ENCODE measurements around the gene CSNK1D. TPM values are rescaled to one million over a fixed set of nuclear protein-coding genes. Genes with fewer than 3 reads are reported as not detected.

The CSNK1D gene
- total and polyA plus RNA-seq, 2 donors (not counting 1 experiment from before 2014, with no cell fraction given): 196 to 241 TPM

- intact Hi-C loops (cut with micrococcal nuclease): no loop called here
- ChIA-PET CTCF (no interaction called here), POLR2A (interaction anchor here (0.7 kb wide), 1 partner anchor 1776 kb away, joined by 4 read pairs; no protein-coding TSS in a partner anchor)
- Mint-ChIP-seq H3K9me3 (ENCODE audit: insufficient read depth) (no peaks in the 10 kb centered on the region), H3K4me1 (peaks cover 15% of the 10 kb centered on the region), H3K27ac (no peak overlapping the region), H3K27me3 (no peaks in the 10 kb centered on the region), H3K4me3 (no peak overlapping the region)
- Histone ChIP-seq H4K20me1 (ENCODE audit: control insufficient read depth, insufficient read depth, low read length, poor library complexity, severe bottlenecking) (no peaks in the 10 kb centered on the region), H3K9ac (ENCODE audit: low read length) (no peak overlapping the region), H3K4me1 (ENCODE audit: control insufficient read depth in 2 of 2, insufficient read depth in 2 of 2, low read length in 2 of 2) (peaks cover 6 to 7% of the 10 kb centered on the region in 2 donors), H3K9me3 (ENCODE audit: control extremely low read depth in 1 of 3, control insufficient read depth in 2 of 3, insufficient read depth in 1 of 3, low read length in 2 of 3) (no peaks in the 10 kb centered on the region), H3K79me2 (ENCODE audit: control insufficient read depth, insufficient read depth, low read length) (peaks cover 3% of the 10 kb centered on the region), H2AFZ (ENCODE audit: insufficient read depth, low read depth, low read length, poor library complexity, severe bottlenecking) (no peak overlapping the region), H3K27me3 (replicated peaks in 1 of 4; ENCODE audit: control extremely low read depth in 1 of 4, control insufficient read depth in 3 of 4, insufficient read depth in 4 of 4, low read length in 3 of 4) (no peaks in the 10 kb centered on the region), H3K4me2 (replicated peaks; ENCODE audit: low read depth, low read length, poor library complexity, severe bottlenecking) (no peak overlapping the region), H3K36me3 (replicated peaks in 1 of 2; ENCODE audit: control extremely low read depth in 1 of 2, control insufficient read depth in 1 of 2, extremely low read depth in 1 of 2, insufficient read depth in 2 of 2, low read length in 1 of 2) (no peaks in the 10 kb centered on the region), H3K27ac (ENCODE audit: low read length in 2 of 2) (no peak overlapping the region), H3K4me3 (ENCODE audit: control extremely low read depth in 1 of 5, extremely low read depth in 1 of 5, insufficient read depth in 1 of 5, low read depth in 2 of 5, low read length in 4 of 5) (no peak overlapping the region)
- TF ChIP-seq CTCF (IDR thresholded peaks at IDR 0.05) (no peak), EZH2 (IDR thresholded peaks at IDR 0.05; ENCODE audit: borderline replicate concordance, insufficient read depth, low read depth, low read length, poor library complexity, severe bottlenecking) (no peak)
- ATAC-seq (ENCODE audit: low read depth) (no peak), DNase-seq (no peak)
- 96% methylated on average over 16 of the region's 16 CpGs for WGBS (ENCODE audit: insufficient coverage)
These were observed 78.7 kb downstream of the CSNK1D start for GRCh38 chr17:82194765-82195164.

- WGBS (ENCODE audit: insufficient coverage): 94% methylated on average over 15 of the region's 16 CpGs
- no peak overlapping the region for H3K4me3 Mint-ChIP-seq
These were observed 79.8 kb downstream of the CSNK1D start for GRCh38 chr17:82193520-82194220.

More at GRCh38 chr17:82193520-82194220, 79.8 kb downstream of the CSNK1D start:
- H3K27ac ChIP-seq (ENCODE audit: low read length in 2 of 2): no peak overlapping the region
- Mint-ChIP-seq H3K4me1 (peaks cover 13% of the 10 kb centered on the region), H3K27me3 (no peaks in the 10 kb centered on the region), H3K27ac (no peak overlapping the region), H3K9me3 (ENCODE audit: insufficient read depth) (no peaks in the 10 kb centered on the region)
- H3K79me2 ChIP-seq (ENCODE audit: control insufficient read depth, insufficient read depth, low read length): peaks cover 3% of the 10 kb centered on the region
- ChIA-PET CTCF (interaction anchor here (0.6 kb wide), 1 partner anchor 159 kb away, joined by 4 read pairs; no protein-coding TSS in a partner anchor), POLR2A (no interaction called here)
- intact Hi-C loops (cut with micrococcal nuclease): no loop called here
- peaks cover 6 to 7% of the 10 kb centered on the region in 2 donors for H3K4me1 ChIP-seq (ENCODE audit: control insufficient read depth in 2 of 2, insufficient read depth in 2 of 2, low read length in 2 of 2)
- H3K27me3 ChIP-seq (replicated peaks in 1 of 4; ENCODE audit: control extremely low read depth in 1 of 4, control insufficient read depth in 3 of 4, insufficient read depth in 4 of 4, low read length in 3 of 4): no peaks in the 10 kb centered on the region
- no peak for TF ChIP-seq CTCF (IDR thresholded peaks at IDR 0.05)
- no peak for TF ChIP-seq EZH2 (IDR thresholded peaks at IDR 0.05; ENCODE audit: borderline replicate concordance, insufficient read depth, low read depth, low read length, poor library complexity, severe bottlenecking)
- ATAC-seq (ENCODE audit: low read depth) (no peak), DNase-seq (no peak)
- no peaks in the 10 kb centered on the region for H3K36me3 ChIP-seq (replicated peaks in 1 of 2; ENCODE audit: control extremely low read depth in 1 of 2, control insufficient read depth in 1 of 2, extremely low read depth in 1 of 2, insufficient read depth in 2 of 2, low read length in 1 of 2)
- no peak overlapping the region for H3K9ac ChIP-seq (ENCODE audit: low read length)
- H4K20me1 ChIP-seq (ENCODE audit: control insufficient read depth, insufficient read depth, low read length, poor library complexity, severe bottlenecking): no peaks in the 10 kb centered on the region
- H3K4me3 ChIP-seq (ENCODE audit: control extremely low read depth in 1 of 5, extremely low read depth in 1 of 5, insufficient read depth in 1 of 5, low read depth in 2 of 5, low read length in 4 of 5): no peak overlapping the region
- no peak overlapping the region for H3K4me2 ChIP-seq (replicated peaks; ENCODE audit: low read depth, low read length, poor library complexity, severe bottlenecking)
- no peak overlapping the region for H2AFZ ChIP-seq (ENCODE audit: insufficient read depth, low read depth, low read length, poor library complexity, severe bottlenecking)
- no peaks in the 10 kb centered on the region for H3K9me3 ChIP-seq (ENCODE audit: control extremely low read depth in 1 of 3, control insufficient read depth in 2 of 3, insufficient read depth in 1 of 3, low read length in 2 of 3)

Measured in B cell (primary cell).